ENCODE results near the gene BDH1.

Gene BDH1

GRCh38 chr3:197516517-197516889 lies 39.3 kb downstream of the BDH1 start:
- H3K27me3 ChIP-seq (replicated peaks; ENCODE audit: control insufficient read depth, insufficient read depth, low read length) = no peaks in the 10 kb centered on the region
- H3K4me3 ChIP-seq (replicated peaks; ENCODE audit: low read depth, low read length) = no peak overlapping the region
- peaks cover 18% of the 10 kb centered on the region for H3K36me3 ChIP-seq (ENCODE audit: control insufficient read depth, insufficient read depth, low read length)
- TF ChIP-seq, protein P1, sequence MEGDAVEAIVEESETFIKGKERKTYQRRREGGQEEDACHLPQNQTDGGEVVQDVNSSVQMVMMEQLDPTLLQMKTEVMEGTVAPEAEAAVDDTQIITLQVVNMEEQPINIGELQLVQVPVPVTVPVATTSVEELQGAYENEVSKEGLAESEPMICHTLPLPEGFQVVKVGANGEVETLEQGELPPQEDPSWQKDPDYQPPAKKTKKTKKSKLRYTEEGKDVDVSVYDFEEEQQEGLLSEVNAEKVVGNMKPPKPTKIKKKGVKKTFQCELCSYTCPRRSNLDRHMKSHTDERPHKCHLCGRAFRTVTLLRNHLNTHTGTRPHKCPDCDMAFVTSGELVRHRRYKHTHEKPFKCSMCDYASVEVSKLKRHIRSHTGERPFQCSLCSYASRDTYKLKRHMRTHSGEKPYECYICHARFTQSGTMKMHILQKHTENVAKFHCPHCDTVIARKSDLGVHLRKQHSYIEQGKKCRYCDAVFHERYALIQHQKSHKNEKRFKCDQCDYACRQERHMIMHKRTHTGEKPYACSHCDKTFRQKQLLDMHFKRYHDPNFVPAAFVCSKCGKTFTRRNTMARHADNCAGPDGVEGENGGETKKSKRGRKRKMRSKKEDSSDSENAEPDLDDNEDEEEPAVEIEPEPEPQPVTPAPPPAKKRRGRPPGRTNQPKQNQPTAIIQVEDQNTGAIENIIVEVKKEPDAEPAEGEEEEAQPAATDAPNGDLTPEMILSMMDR (IDR thresholded peaks at IDR 0.05; ENCODE audit: insufficient read depth, low read length, poor library complexity, severe bottlenecking) = no peak
- no peak for DNase-seq (ENCODE audit: extremely low read depth, insufficient read length)

GRCh38 chr3:197514786-197515355 lies 40.9 kb downstream of the BDH1 start:
- TF ChIP-seq, protein P1 (IDR thresholded peaks at IDR 0.05; ENCODE audit: insufficient read depth, low read length, poor library complexity, severe bottlenecking) = no peak
- H3K4me3 ChIP-seq (replicated peaks; ENCODE audit: low read depth, low read length) = no peak overlapping the region
- H3K27me3 ChIP-seq (replicated peaks; ENCODE audit: control insufficient read depth, insufficient read depth, low read length) = no peaks in the 10 kb centered on the region
- H3K36me3 ChIP-seq (ENCODE audit: control insufficient read depth, insufficient read depth, low read length) = peaks cover 17% of the 10 kb centered on the region
- DNase-seq (ENCODE audit: extremely low read depth, insufficient read length) = no peak

DNA sequence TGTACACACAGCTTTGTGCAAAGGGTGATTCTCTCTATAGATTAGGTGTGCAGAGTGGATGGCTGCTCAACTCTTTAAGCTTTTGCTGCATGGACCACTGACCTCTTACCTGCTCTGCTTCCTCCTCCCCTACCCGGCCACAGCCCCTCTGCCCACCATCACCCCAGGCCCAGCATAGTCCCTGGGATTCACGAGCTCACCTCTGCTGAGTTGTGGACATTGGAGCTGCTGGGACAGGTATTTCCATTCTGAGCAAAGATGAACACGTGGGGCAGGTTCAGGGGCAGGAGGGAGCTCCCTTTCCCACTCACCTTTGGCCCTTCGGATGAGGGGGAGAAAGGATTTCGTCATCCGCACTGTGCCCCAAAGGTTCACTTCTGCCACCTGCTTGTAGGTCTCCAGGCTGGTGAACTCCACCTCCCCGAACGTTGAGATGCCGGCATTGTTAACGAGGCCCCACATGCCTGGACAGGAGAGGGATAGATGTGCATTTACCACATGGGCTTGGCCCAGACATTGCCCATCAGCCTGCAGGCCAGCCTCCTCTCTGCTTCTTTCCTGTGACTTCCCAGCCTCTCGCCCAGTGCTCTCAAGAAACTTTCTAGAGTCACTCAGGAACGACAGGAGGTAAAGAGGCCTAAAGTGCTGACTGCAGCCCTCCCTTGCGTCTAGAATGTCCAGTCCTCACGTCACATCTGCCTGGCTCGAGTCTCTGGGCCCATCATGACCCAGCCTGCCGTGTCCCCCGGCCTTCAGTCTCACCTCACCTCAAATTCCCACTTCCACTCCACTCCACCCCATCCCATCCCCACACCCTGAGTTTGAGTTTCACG lies 41.6 kb downstream of the BDH1 start:
- Histone ChIP-seq H3K36me3 (ENCODE audit: control insufficient read depth, insufficient read depth, low read length) (peaks cover 15% of the 10 kb centered on the region), H3K4me3 (replicated peaks; ENCODE audit: low read depth, low read length) (no peak overlapping the region), H3K27me3 (replicated peaks; ENCODE audit: control insufficient read depth, insufficient read depth, low read length) (no peaks in the 10 kb centered on the region)
- no peak for DNase-seq (ENCODE audit: extremely low read depth, insufficient read length)
- TF ChIP-seq, protein P1 (IDR thresholded peaks at IDR 0.05; ENCODE audit: insufficient read depth, low read length, poor library complexity, severe bottlenecking) = no peak

DNA sequence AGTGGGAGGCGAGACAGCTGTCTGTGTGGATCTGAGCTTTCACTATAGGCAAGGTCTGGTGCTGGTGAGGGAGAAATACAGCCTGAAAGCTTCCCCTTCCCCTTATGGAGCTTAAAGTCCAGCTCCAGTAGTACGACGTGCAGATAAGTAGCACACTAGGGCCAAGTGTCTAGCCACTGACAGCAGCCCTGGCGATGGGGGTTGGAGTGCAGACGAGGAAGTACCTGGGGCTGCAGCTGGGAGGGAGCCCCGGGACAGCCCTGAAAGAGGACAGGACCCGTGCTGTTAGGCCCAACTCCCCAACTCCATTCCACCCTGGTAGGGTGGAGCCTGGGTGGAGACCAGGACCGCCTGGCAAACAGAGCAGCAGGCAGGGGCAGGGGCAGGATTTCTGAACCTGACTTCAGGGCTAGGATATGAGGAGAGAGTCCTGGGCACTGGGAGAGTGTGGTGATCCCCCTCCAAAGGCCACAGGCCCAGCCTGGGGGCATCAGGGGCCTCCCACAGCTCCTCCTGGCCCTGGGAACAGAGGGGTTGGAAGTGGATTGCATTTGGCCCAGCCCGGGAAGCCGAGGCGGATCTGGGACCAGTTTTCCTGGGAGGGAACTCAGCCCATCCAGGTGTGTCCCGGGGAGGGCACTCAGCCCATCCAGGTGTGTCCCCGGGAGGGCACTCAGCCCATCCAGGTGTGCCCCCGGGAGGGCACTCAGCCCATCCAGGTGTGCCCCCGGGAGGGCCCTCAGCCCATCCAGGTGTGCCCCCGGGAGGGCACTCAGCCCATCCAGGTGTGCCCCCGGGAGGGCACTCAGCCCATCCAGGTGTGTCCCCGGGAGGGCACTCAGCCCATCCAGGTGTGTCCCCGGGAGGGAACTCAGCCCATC lies 42.8 kb downstream of the BDH1 start:
- DNase-seq (ENCODE audit: extremely low read depth, insufficient read length) = no peak
- TF ChIP-seq, protein P1 (IDR thresholded peaks at IDR 0.05; ENCODE audit: insufficient read depth, low read length, poor library complexity, severe bottlenecking) = no peak
- no peak overlapping the region for H3K4me3 ChIP-seq (replicated peaks; ENCODE audit: low read depth, low read length)
- peaks cover 15% of the 10 kb centered on the region for H3K36me3 ChIP-seq (ENCODE audit: control insufficient read depth, insufficient read depth, low read length)
- no peaks in the 10 kb centered on the region for H3K27me3 ChIP-seq (replicated peaks; ENCODE audit: control insufficient read depth, insufficient read depth, low read length)

DNA sequence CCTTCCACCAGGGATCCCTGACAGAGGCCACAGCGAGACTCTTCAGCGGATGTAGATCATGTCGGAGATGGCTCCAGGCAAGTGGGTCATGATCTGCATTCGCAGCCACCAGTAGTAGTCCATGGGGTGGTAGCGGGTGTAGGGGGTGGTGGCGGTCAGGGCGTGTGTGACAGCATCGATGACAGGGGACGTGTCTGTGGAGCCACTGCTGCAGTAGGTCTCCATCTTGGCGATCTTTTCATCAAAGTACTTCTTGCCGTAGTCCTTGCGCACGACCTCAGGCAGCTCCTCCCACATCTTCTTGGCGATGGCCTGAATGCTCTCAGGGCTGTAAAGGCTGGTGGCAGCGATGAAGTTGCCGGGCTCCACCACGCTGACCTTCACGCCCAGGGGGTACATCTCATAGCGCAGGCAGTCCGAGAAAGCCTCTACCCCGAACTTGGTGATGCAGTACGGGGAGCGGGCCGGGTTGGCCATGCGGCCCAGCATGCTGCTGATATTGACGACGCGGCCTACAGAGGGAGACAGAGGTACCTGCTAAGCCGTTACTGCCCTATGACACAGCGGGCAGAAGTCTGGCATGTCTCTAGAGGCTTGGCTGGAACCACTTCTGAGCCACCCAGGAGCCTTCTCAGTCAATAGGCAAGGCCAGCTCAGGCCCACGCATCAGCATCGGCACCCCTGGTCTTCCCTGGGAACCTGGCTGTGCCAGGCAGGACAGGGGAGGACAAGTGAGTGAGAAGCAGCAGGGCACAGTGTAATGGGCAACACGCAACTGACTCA lies 43.7 kb downstream of the BDH1 start:
- TF ChIP-seq, protein P1 (IDR thresholded peaks at IDR 0.05; ENCODE audit: insufficient read depth, low read length, poor library complexity, severe bottlenecking) = no peak
- DNase-seq (ENCODE audit: extremely low read depth, insufficient read length) = no peak
- Histone ChIP-seq H3K36me3 (ENCODE audit: control insufficient read depth, insufficient read depth, low read length) (peaks cover 15% of the 10 kb centered on the region), H3K4me3 (replicated peaks; ENCODE audit: low read depth, low read length) (no peak overlapping the region), H3K27me3 (replicated peaks; ENCODE audit: control insufficient read depth, insufficient read depth, low read length) (no peaks in the 10 kb centered on the region)

Measured in GM06990 (cell line).